MM.1S (cell line): Measurements from ENCODE around the gene GLB1L2.

Source experiments
- DNase-seq: peaks from one replicate; pipeline ENCODE4 v3.0.0-alpha.2; 2015
- H2AFZ ChIP-seq: fragments of 300-600 bp; sonication (generic); 2 replicates; pipeline ENCODE4 v1.6.0; 2016; ENCODE audit warnings: antibody characterized with exemption, low read length
- H3F3A ChIP-seq: fragments of 300-600 bp; sonication (generic); 2 replicates; pipeline ENCODE4 v1.6.1; 2016; ENCODE audit warnings: mild to moderate bottlenecking, antibody characterized with exemption, low read length, moderate library complexity, mixed read lengths; ENCODE audit not compliant: insufficient read depth
- H3K27ac ChIP-seq: fragments of 300-600 bp; sonication (generic); 2 replicates; pipeline ENCODE4 v1.5.1; 2016; ENCODE audit warnings: mild to moderate bottlenecking, low read length
- H3K27me3 ChIP-seq: fragments of 300-600 bp; sonication (generic); replicated peaks from 2 replicates; pipeline ENCODE4 v1.6.0; 2016; ENCODE audit warnings: low read length; ENCODE audit not compliant: insufficient read depth
- H3K36me3 ChIP-seq: fragments of 300-600 bp; sonication (generic); replicated peaks from 2 replicates; pipeline ENCODE4 v1.6.1; 2016; ENCODE audit warnings: mild to moderate bottlenecking, low read length, mixed read lengths; ENCODE audit not compliant: insufficient read depth
- H3K4me1 ChIP-seq: fragments of 300-600 bp; sonication (generic); 2 replicates; pipeline ENCODE4 v1.6.1; 2016; ENCODE audit warnings: low read length, mixed read lengths
- H3K4me2 ChIP-seq: fragments of 300-600 bp; sonication (generic); 2 replicates; pipeline ENCODE4 v1.6.0; 2016; ENCODE audit warnings: low read depth, low read length
- H3K4me3 ChIP-seq: fragments of 300-600 bp; sonication (generic); 2 replicates; pipeline ENCODE4 v1.5.1; 2016; ENCODE audit warnings: low read length, mixed read lengths
- H3K79me2 ChIP-seq: fragments of 300-600 bp; sonication (generic); 2 replicates; pipeline ENCODE4 v1.6.1; 2016; ENCODE audit warnings: mixed run types, low read length, mixed read lengths
- H3K9ac ChIP-seq: fragments of 300-600 bp; sonication (generic); 2 replicates; pipeline ENCODE4 v1.6.1; 2016; ENCODE audit warnings: low read length, mixed read lengths
- H3K9me2 ChIP-seq: fragments of 300-600 bp; sonication (generic); replicated peaks from 2 replicates; pipeline ENCODE4 v1.6.1; 2016; ENCODE audit warnings: mild to moderate bottlenecking, low read length, mixed read lengths; ENCODE audit not compliant: insufficient read depth
- H3K9me3 ChIP-seq: fragments of 300-600 bp; sonication (generic); replicated peaks from 2 replicates; pipeline ENCODE4 v1.6.1; 2016; ENCODE audit warnings: mild to moderate bottlenecking, low read length, mixed read lengths; ENCODE audit not compliant: insufficient read depth
- H4K20me1 ChIP-seq: fragments of 300-600 bp; sonication (generic); 2 replicates; pipeline ENCODE4 v1.6.1; 2016; ENCODE audit warnings: mild to moderate bottlenecking, low read length, moderate library complexity, mixed read lengths; ENCODE audit not compliant: insufficient read depth
- CTCF ChIP-seq: fragments of 300-600 bp; sonication (generic); IDR thresholded peaks from 2 replicates; pipeline ENCODE4 v1.5.1; 2016; ENCODE audit warnings: antibody characterized with exemption, low read length, mixed read lengths
- EZH2 ChIP-seq: fragments of 300-600 bp; sonication (generic); optimal IDR thresholded peaks from 2 replicates; pipeline ENCODE3; 2017; ENCODE audit warnings: low read depth, mild to moderate bottlenecking, antibody characterized with exemption, low read length, mixed read lengths
- EZH2phosphoT487 ChIP-seq: fragments of 300-600 bp; sonication (generic); IDR thresholded peaks from 2 replicates; pipeline ENCODE4 v1.6.1; 2018; ENCODE audit warnings: antibody characterized with exemption, low read length

The GLB1L2 gene

GRCh38 chr11:134389464-134390180 is 57.8 kb downstream of the GLB1L2 start:
- TF ChIP-seq EZH2 (no peak), EZH2phosphoT487 (no peak), CTCF (no peak)
- Histone ChIP-seq H3K9ac (no peak overlapping the region), H3K9me3 (no peaks in the 10 kb centered on the region), H3K4me1 (no peaks in the 10 kb centered on the region), H3K36me3 (no peaks in the 10 kb centered on the region), H4K20me1 (no peaks in the 10 kb centered on the region), H3K4me2 (no peak overlapping the region), H3K27me3 (no peaks in the 10 kb centered on the region), H3F3A (no peaks in the 10 kb centered on the region), H3K27ac (no peak overlapping the region), H3K4me3 (no peak overlapping the region), H3K79me2 (no peaks in the 10 kb centered on the region), H2AFZ (no peak overlapping the region), H3K9me2 (no peaks in the 10 kb centered on the region)
- no peak for DNase-seq

- no peak overlapping the region for H3K4me3 ChIP-seq
- no peaks in the 10 kb centered on the region for H3F3A ChIP-seq
- no peak overlapping the region for H3K9ac ChIP-seq
- no peaks in the 10 kb centered on the region for H4K20me1 ChIP-seq
- H3K9me2 ChIP-seq, result no peaks in the 10 kb centered on the region
- H3K4me1 ChIP-seq, result no peaks in the 10 kb centered on the region
- no peaks in the 10 kb centered on the region for H3K36me3 ChIP-seq
- no peak overlapping the region for H3K27ac ChIP-seq
- no peak overlapping the region for H2AFZ ChIP-seq
- no peak for TF ChIP-seq EZH2
- no peak for TF ChIP-seq CTCF
- TF ChIP-seq EZH2phosphoT487, result no peak
- H3K79me2 ChIP-seq, result no peaks in the 10 kb centered on the region
- no peak overlapping the region for H3K4me2 ChIP-seq
- H3K27me3 ChIP-seq, result no peaks in the 10 kb centered on the region
- no peak for DNase-seq
- no peaks in the 10 kb centered on the region for H3K9me3 ChIP-seq
Observed at GRCh38 chr11:134390706-134391569, 59.1 kb downstream of the GLB1L2 start.

- Histone ChIP-seq H3K9me3 (no peaks in the 10 kb centered on the region), H3F3A (no peaks in the 10 kb centered on the region), H3K4me1 (no peaks in the 10 kb centered on the region), H3K27ac (no peak overlapping the region), H3K4me2 (no peak overlapping the region), H3K27me3 (no peaks in the 10 kb centered on the region), H3K9ac (no peak overlapping the region), H3K79me2 (no peaks in the 10 kb centered on the region), H2AFZ (no peak overlapping the region), H4K20me1 (no peaks in the 10 kb centered on the region), H3K9me2 (no peaks in the 10 kb centered on the region), H3K4me3 (no peak overlapping the region), H3K36me3 (no peaks in the 10 kb centered on the region)
- no peak for TF ChIP-seq EZH2
- no peak for TF ChIP-seq CTCF
- TF ChIP-seq EZH2phosphoT487, result no peak
- no peak for DNase-seq
Observed at GRCh38 chr11:134391656-134392055, 59.9 kb downstream of the GLB1L2 start.
